C4-2B (cell line): ENCODE measurements around the gene EHBP1.

Source experiments
- CTCF ChIP-seq: fragments of 450-650 bp; conservative IDR thresholded peaks from 2 replicates; pipeline ENCODE4 v1.5.1; 2017; ENCODE audit warnings: mild to moderate bottlenecking
- ZFX ChIP-seq: fragments of 450-650 bp; IDR thresholded peaks from 2 replicates; pipeline ENCODE4 v1.6.1; 2017

- TF ChIP-seq CTCF (no peak), ZFX (no peak)
These were observed 336.1 kb downstream of the EHBP1 start for GRCh38 chr2:63041592-63041991.
